TTC549 (cell line): Measurements from ENCODE around the gene LRP6.
"Not testable (repeated sequence)": the region's sequence is repeated elsewhere in the genome, so short reads cannot be mapped to it uniquely, and the experiment has no call there.

Experiments
- FAIRE-seq: peaks from 2 replicates; lab custom pipeline; 2012; peaks lifted over from hg19 to GRCh38; lab: Jason Lieb, UNC

Gene LRP6

DNA sequence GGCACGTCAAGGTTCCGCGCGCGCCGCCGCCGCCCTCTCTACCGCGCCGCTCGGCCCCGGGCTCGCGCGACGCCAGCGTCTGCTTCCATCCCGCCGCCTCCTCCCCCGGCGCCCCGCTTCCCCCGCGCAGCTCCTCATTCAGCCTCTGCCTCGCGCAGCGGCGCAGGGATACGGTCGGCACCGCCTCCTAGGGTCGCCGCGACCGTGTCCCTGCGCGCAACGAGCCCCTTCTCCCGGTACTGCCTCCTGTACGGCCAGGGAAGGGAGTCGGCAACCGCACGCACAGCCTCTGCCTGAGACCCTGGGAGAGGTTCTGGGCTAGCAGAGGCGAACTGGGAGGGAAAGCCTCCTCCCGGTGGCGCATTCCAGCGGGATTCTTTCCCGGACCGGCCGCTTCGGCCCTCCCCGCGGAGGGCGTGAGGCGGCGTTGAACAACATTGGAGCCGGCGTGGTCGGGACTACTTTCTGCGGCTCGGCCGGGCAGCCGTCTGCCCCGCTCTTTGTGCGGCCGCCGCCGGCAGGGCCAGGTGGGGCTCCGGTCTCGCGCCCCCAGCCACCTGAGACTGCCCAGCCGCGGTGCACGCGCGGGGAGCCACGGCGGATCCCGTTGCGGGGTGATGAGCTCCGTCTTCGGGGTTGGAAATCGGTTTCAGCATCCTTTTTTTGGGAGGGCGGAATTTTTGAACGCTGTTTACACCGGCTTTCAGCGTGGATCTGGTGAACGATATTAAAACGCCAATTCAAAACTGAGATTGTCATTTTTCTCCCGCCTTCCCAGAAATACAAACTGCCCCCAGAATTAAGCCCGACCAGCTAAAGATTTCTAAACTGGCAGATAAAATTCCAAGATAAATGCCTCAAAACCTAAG is at the start of gene LRP6:
Gene LRP6 (minus strand): TSS at position 172 of the 869 bp plus-strand sequence. CDS start 309 bp downstream, outside the sequence.
- no peak for FAIRE-seq

DNA sequence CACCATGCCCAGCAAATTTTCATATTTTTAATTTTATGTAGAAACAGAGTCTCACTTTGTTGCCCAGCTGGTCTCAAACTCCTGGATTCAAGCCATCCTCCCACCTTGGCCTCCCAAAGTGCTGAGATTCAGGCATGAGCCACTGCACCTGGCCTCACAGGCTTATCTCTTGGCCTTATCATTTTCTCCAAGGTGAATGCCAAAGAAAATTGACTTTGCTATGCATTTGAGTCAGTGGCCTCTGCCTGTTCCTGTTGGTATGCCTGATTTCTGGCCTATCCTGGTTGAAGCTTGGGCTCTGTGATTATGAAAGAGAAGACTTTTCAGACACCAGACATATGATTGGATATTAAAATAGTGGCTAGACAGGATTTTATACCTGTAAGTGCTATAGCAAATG is 49.0 kb upstream of the LRP6 start:
- no peak for FAIRE-seq

DNA sequence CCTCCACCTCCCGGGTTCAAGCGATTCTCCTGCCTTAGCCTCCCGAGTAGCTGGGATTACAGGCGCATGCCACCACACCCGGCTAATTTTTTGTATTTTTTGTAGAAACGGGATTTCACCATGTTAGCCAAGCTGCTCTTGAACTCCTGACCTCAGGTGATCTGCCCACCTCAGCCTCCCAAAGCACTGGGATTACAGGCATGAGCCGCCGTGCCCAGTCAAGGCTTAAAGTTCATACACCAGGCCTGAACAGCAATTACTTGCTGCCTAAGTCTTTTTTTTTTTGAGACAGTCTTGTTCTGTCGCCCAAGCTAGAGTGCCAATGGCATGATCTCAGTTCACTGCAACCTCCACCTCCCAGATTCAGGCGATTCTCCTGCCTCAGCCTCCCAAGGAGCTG is 43.9 kb upstream of the LRP6 start:
- not testable (repeated sequence) for FAIRE-seq

DNA sequence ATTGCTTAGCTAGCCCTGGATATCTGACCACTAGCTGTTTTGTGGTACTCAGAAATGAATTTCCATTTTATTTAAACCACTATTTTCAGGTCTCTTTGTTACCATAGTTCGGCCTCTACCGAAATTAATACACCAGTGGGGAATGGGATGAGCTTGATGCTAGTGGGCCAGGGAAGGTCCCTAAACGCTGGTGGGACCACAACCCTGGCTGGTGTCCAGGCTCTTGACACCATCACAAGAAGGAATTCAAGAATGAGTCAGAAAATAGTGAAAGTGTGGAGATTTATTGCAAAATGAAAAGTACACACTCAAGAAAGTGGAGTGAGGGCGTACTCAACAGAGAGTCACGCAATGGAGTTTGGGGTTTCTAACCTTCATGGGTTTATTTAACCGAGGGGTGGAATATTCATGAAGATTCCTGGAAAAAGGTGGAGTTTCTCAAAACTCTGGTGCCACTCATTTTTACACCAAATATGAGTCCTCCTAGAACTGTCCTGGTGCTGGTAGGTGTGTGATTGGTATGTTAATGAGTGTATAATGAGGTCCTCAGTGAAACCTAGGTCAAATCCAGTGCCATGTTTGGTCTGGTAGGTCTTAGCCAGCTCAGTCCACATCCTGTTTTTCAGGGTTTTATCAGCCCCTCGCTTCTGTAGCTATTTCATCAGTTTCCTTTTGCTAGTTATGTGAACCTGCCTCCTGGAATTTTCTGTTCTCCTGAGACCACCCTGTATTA is 38.9 kb upstream of the LRP6 start:
- no peak for FAIRE-seq

DNA sequence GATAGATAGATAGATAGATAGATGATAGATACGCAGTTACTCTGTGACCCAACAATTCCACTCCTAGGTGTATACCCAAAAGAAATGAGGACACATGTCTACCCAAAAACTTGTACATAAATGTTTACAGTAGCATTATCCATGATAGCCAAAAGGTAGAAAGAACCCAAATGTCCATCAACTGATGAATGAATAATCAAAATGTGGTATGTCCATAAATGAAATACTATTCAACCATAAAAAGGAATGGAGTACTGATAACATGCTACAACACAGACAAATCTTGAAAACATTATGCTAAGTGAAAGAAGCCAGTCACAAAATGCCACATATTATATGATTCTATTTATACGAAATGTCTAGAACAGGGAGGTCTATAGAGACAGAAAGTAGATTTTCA is 36.1 kb upstream of the LRP6 start:
- no peak for FAIRE-seq

DNA sequence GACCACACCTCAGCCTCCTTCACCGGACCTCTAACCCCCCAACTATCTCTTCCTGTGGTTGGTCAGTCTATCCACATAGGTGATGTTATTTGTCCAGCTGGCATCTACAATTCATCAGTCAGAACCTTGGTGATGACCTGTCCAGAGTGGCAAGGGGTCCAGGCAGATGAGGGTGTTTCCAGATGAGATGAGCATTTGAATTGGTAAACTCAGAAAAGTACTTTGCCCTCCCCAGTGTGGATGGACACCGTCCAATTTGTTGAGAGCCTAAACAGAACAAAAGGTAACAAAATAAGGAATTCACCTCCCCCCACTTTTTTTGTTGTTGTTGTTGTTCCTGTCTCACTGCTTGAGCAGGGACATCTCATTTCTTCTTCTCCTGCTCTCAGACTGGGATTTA is 34.3 kb upstream of the LRP6 start:
- no peak for FAIRE-seq

DNA sequence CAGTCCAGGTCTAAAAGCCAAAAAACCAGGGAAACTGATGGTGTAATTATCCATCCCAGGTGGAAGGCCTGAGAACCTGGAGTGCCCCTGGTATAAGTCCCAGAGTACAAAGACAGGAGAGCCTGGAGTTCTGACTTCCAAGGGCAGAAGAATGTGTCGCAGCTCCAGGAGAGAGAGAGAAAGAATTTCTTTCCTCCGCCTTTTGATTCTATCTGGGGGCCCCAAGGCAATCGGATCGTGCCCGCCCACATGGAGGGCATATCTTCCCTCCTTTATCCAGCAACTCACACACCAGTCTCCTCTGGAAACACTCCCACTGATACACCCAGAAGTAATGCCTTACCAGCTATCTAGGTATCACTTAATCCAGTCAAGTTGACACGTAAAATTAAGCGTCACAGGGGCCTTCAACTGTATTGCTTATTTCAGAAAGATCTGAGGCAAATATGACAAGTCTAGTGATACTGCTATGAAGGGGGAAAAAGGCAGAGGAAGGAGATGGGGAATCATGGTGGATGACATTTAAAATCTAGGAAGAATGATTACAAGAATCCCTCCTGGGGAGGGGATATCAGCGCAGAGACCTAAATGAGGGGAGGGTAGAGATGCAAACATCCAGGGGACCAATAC is 30.5 kb upstream of the LRP6 start:
- no peak for FAIRE-seq

DNA sequence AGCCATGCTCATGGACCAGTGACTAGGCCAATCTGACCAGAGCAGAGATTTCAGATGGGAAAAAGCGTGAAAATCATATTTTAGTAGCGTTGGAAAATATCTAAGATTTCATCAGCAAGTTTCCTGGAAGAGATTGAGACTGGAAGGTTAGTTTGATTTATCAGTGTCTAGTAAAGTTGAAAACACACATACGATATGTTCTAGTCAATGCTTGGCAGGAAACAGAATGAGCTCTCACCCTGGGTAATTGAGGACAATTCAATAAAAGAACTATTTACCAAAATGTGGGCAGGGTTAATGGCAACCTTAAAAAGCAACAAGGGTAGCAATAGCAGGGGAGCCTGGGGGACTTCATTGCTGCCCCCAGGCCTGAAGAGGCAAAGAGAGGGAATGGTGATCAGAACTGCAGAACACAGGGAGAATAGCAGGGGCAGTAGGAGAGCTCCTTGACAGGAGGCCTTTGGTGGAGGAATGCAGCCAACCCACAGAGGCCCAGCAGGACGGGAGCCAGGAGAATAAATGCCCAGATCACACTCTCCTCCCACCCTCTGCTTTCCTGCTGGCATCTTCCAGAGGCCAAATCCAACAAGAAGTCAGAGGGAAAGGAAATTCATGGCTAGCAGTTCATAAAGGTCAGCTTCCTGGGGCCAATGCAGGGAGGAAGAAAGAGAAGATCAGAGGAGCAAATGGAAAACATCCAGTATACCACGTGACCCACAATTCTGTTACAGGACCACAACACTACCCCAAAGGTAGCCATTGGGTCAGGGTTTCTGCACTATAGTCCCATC is 27.6 kb upstream of the LRP6 start:
- FAIRE-seq, result no peak

DNA sequence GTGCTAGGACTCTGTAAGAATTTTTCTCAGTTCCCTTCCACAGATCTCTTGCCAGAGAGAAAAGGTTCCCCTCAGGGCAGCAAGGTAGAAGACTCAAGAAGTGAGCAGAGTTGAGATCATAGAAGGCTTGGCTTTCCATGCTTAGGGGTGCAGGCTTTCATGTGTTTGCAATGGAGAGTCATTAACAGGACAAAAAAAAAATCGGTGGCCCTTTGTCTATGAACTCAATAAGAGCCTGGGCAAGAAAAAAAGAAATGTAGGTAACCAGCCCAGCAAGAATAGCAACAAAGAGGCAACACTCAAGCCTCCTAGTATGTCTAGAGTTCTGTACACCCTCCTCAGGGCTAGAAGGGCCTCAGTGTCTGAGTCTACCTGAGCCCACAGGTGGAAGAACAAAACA is 23.4 kb upstream of the LRP6 start:
- no peak for FAIRE-seq

DNA sequence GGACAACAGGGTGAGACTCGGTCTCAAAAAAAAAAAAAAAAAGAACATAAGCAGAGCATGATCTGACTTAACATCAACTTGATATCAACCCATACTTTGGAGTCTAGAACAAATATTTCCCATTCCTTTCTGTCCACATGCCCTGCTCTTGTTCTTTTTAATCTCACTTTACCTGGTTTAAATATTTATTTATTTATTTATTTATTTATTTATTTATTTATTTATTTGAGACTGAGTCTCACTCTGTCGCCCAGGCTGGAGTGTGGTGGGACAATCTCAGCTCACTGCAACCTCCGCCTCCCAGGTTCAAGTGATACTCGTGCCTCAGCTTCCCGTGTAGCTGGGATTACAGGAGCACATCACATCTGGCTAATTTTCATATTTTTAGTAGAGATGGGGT is 19.6 kb upstream of the LRP6 start:
- FAIRE-seq, result no peak

DNA sequence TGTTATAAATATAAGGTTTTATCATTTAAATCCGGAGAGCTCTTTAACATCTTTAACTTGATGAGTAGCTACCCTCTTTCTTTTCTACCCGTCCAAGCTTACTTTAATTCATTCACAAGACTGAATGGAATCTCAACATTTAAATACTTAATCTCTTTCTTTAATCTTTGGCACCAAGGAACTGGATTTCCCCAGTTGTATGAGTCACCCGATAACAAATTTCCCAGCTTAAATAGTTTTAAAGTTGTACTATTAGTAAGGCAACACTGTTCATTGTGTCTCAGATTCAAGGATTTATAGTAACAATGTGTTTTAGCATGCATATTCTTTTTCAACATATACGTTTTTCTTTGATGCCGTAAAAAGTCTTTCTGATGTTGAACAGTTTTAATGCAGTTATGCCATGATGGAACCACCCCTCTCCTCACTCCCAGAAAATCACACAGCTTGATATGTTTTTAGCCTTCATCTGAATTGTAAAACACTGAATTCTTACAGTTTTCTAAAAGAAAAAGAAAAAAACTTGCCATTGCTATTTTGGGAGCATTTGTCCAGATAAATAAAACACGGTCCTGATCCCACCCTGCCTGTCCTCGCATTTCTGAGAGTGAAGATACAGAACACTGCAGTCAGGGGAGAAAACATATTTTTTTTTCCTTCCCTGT is 16.0 kb upstream of the LRP6 start:
- no peak for FAIRE-seq

DNA sequence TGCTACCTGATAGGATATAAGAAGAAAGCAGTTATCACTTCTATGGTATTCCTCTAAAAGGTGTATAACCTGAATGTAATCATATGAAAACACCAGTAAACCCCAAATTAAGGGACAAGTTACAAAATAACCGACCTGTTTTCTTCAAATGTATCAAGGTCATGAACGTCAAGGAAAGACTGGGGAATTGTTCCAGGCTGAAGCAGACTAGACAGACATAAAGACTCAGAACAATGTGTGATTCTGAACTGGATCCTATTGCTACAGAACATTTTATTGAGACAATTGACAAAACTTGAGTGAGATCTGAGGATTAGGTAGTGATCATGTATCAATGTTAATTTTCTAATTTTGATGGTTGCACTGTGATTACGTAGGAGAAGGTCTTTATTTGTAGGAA is 15.4 kb upstream of the LRP6 start:
- no peak for FAIRE-seq

DNA sequence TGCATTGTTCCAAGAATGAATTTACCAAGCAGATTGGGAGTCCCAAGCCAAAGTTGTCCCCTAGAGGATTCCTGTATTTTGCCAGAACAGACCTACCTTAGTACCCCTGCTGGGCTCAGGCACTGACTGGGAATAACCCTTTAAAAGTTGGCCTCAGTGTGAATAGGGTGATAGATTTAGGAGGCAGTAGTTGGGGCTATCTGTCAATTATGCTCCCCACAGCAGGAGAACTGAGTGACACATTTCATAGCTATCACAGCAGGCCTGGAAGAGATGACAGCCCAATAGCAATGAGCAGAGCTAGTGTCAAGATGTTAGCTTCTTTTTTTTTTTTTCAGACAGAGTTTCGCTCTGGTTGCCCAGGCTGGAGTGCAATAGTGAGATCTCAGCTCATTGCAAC is 14.3 kb upstream of the LRP6 start:
- no peak for FAIRE-seq

DNA sequence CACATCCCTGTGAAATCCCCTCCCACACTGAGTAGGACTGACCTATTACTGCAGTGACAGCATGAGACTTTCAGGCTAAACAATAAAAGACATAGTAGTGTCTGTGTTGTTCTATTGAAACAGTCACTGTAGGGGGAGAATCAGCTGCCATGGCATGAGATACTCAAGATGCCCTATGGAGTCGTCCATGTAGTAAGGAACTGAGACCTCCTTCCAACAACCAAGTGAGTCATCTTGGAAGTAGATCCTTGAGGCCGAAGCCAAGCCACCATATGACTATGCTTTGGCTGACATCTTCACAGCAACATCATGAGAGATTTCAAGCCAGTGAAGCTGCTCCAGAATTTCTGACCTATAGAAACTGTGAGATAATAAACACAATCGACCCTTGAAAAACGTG is 12.1 kb upstream of the LRP6 start:
- FAIRE-seq, result no peak

DNA sequence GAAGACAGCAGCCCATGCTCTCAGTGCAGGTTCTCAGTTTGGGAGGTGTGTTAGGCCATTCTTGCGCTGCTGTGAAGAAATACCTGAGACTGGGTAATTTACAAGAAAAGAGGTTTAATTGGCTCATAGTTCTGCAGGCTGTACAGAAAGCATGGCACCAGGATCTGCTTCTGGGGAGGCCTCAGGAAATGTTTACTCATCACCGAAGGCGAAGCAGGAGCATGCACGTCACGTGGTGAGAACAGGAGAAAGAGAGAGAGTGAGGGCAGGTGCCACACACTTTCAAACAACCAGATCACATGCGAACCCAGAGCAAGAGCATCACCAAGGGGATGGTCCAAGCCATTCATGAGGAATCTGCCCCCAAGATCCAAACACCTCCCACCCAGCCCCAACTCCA is 9.0 kb upstream of the LRP6 start:
- no peak for FAIRE-seq

DNA sequence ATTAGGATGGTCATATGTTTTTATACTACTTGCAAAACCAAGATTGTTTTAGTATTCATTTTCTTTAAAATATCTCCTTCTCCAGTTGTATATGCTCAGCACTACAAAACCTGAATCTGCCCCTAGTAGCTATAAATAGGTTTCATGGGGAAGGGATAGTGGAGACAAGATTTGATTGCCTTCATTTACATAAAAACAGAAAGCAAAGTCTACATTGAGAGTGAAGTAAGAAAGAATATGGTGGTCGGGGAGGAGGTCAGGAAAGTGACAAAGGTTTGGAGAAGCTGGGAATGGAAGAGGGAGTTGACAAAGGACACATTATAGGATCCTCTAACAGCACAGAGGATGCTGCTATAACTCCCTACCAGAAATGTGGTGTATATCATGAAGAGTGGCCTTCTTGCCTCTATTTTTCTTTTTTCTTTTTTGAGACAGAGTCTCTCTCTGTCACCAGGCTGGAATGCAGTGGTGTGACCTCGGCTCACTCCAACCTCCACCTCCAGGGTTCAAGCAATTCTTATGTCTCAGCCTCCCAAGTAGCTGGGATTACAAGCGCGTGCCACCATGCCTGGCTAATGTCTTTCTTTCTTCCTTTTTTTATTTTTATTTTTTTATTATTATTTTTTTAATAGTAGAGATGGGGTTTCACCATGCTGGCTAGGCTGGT is 6.6 kb upstream of the LRP6 start:
- FAIRE-seq, result no peak

DNA sequence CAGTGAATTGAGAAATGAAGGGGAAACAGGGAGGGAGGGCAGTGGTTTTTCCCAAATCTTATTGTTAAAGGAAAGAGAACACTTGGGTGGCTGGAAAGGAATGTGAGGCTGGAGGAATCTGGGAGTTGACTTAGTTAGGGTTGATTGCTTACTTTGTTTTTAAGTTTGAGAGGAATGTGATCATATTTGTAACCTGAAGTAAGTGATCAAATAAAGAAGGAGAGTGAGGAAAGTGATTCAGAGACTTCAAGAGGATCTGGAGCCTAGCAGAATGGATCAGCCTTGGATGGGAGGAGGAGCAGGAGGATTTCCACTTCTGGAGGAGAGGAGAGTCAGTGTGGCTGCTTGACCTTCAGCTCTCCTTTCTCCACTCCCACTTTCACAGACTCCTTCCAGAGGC is 6.0 kb upstream of the LRP6 start:
- FAIRE-seq, result no peak

DNA sequence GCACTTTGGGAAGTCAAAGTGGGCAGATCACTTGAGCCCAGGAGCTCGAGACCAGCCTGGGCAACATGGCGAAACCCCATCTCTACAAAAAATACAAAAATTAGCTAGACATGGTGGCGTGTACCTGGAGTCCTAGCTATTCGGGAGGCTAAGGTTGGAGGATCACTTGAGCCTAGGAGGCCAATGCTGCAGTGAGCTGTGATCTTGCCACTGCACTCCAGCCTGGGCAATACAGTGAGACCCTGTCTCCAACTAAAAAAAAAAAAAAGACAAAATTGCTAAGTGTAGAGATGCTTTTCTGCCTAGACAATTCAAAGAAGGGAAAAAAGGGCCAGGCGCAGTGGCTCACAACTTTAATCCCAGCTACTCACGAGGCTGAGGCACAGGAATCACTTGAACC is 3.4 kb upstream of the LRP6 start:
- FAIRE-seq, result no peak

DNA sequence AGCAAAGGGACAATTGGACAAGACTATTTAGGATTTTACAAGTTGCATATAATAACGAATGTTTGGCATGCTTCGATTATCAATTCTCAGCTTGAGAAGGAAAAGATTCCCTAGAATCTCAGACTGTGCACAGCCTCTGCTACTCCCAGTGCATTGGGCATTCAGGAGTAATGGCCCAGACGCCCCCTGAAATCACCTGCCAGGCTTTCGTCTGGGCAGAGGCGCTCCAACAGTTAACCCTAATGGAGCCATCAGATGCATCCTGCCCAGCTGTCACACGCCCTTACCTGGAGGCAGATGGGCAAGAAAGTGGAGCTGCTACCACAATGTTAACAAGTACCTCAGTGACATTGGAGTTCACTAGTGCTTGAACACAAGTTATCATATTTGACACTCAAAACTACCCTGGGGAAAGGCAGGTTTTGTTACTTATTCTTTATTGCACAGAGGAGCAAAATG is 927 bp upstream of the LRP6 start:
- no peak for FAIRE-seq

DNA sequence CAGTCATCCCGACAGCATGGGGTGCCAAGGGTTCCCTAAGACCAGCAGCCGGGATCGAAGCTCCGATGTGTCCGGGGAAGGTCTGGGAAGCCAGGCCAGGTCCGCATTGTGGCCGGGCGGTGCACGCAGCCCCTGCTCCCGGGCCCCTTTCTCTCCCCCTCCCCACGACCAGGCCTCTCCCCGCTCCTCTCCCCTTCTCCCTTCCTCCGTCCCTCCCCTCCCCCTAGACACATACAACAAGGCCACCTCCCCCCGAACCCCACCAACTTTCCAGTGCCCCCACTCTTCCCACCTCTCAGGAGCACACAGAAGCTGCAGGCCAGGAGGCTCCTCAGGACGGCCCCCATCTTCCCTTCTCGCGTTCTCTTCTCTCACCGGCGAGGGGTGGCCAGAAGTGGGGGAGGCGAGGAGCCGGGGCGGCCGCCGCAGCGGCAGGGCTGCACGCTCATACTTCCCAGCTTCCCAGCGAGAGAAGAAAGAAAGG is 413 bp downstream of the LRP6 start:
- FAIRE-seq, result no peak
